Stomach (tissue), 4 donors: ENCODE measurements around the gene PLCL2.

Experiments
- POLR2A ChIP-seq, 4 donors: fragments of 450-650 bp; IDR thresholded peaks; one replicate each; pipeline ENCODE4 v1.6.1; 2016; ENCODE audit warnings: antibody characterized with exemption in 4 of 4, control low read depth in 2 of 4, mild to moderate bottlenecking in 1 of 4, moderate library complexity in 1 of 4
- POLR2AphosphoS5 ChIP-seq, 3 donors: sonication (generic); formaldehyde crosslinking; IDR thresholded peaks; one replicate each; pipeline ENCODE4 v1.6.1; 2016; ENCODE audit warnings: antibody characterized with exemption in 3 of 3
- TF ChIP-seq, protein P1 (sequence below), 7 experiments: fragments of 450-650 bp in 4 of 7; fragments of 200-600 bp in 3 of 7; sonication (generic) in 3 of 7; IDR thresholded peaks; one replicate each; pipeline ENCODE4 v1.5.1; 2016 to 2019; ENCODE audit warnings: antibody characterized with exemption in 7 of 7, control low read depth in 2 of 7, mild to moderate bottlenecking in 1 of 7

GRCh38 chr3:16881896-16882630, 2.7 kb upstream of the PLCL2 start:
- TF ChIP-seq, protein P1, sequence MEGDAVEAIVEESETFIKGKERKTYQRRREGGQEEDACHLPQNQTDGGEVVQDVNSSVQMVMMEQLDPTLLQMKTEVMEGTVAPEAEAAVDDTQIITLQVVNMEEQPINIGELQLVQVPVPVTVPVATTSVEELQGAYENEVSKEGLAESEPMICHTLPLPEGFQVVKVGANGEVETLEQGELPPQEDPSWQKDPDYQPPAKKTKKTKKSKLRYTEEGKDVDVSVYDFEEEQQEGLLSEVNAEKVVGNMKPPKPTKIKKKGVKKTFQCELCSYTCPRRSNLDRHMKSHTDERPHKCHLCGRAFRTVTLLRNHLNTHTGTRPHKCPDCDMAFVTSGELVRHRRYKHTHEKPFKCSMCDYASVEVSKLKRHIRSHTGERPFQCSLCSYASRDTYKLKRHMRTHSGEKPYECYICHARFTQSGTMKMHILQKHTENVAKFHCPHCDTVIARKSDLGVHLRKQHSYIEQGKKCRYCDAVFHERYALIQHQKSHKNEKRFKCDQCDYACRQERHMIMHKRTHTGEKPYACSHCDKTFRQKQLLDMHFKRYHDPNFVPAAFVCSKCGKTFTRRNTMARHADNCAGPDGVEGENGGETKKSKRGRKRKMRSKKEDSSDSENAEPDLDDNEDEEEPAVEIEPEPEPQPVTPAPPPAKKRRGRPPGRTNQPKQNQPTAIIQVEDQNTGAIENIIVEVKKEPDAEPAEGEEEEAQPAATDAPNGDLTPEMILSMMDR (IDR thresholded peaks at IDR 0.05), result no peak
- TF ChIP-seq POLR2AphosphoS5 (IDR thresholded peaks at IDR 0.05) (no peak), POLR2A (IDR thresholded peaks at IDR 0.05) (no peak)
